Keratinocyte (primary cell): Measurements from ENCODE around the gene WDR12. TPM values are rescaled to one million over a fixed set of nuclear protein-coding genes. Genes with fewer than 3 reads are reported as not detected.

Experiments
- DNase-seq: peaks from one replicate; pipeline ENCODE4 v3.0.0-alpha.2; 2011; ENCODE audit warnings: low read depth, missing footprints, low spot score
- FAIRE-seq: peaks from 2 replicates; lab custom pipeline; 2011; peaks lifted over from hg19 to GRCh38; lab: Jason Lieb, UNC
- H2AFZ ChIP-seq: 2 replicates; pipeline ENCODE4 v1.6.0; 2012; ENCODE audit warnings: low read length, control low read depth, inconsistent platforms; ENCODE audit not compliant: control insufficient read depth
- H3K27ac ChIP-seq: 2 replicates; pipeline ENCODE4 v1.5.1; 2011; ENCODE audit warnings: low read length; ENCODE audit not compliant: control insufficient read depth, insufficient read depth
- H3K27me3 ChIP-seq: 3 replicates; pipeline ENCODE4 v1.6.0; 2011; ENCODE audit warnings: low read length; ENCODE audit not compliant: control insufficient read depth, insufficient read depth; ENCODE audit errors: extremely low read depth
- H3K36me3 ChIP-seq, 2 experiments: 2 replicates in 1 of 2; 3 replicates in 1 of 2; pipeline ENCODE4 v1.5.1; 2011; ENCODE audit warnings: low read length in 2 of 2, mild to moderate bottlenecking in 1 of 2; ENCODE audit not compliant: control insufficient read depth in 2 of 2, insufficient read depth in 2 of 2; ENCODE audit errors: extremely low read depth in 1 of 2
- H3K4me1 ChIP-seq: 3 replicates; pipeline ENCODE4 v1.5.1; 2011; ENCODE audit warnings: low read length; ENCODE audit not compliant: control insufficient read depth, insufficient read depth; ENCODE audit errors: extremely low read depth
- H3K4me2 ChIP-seq: 3 replicates; pipeline ENCODE4 v1.6.0; 2011; ENCODE audit warnings: low read depth, low read length; ENCODE audit not compliant: control insufficient read depth, insufficient read depth; ENCODE audit errors: extremely low read depth
- H3K4me3 ChIP-seq, 3 experiments: fragments of 200-600 bp in 1 of 3; sonication (generic) in 1 of 3; 2 replicates in 2 of 3; 3 replicates in 1 of 3; pipeline ENCODE4 v1.5.1; 2011 to 2016; ENCODE audit warnings: low read length in 3 of 3, mild to moderate bottlenecking in 3 of 3, control low read depth in 2 of 3, inconsistent platforms in 1 of 3, low read depth in 1 of 3, mixed read lengths in 1 of 3, mixed run types in 1 of 3, moderate library complexity in 1 of 3; ENCODE audit not compliant: control insufficient read depth in 2 of 3, insufficient read depth in 2 of 3; ENCODE audit errors: extremely low read depth in 1 of 3
- H3K79me2 ChIP-seq: 2 replicates; pipeline ENCODE4 v1.6.0; 2012; ENCODE audit warnings: low read length; ENCODE audit not compliant: control insufficient read depth, insufficient read depth
- H3K9ac ChIP-seq: 3 replicates; pipeline ENCODE4 v1.6.0; 2011; ENCODE audit warnings: low read length; ENCODE audit not compliant: control insufficient read depth, insufficient read depth; ENCODE audit errors: extremely low read depth
- H3K9me1 ChIP-seq: 3 replicates; pipeline ENCODE4 v1.6.0; 2011; ENCODE audit warnings: low read length; ENCODE audit not compliant: control insufficient read depth, insufficient read depth; ENCODE audit errors: extremely low read depth
- H3K9me3 ChIP-seq: 2 replicates; pipeline ENCODE4 v1.5.1; 2012; ENCODE audit warnings: low read depth, low read length; ENCODE audit not compliant: control insufficient read depth
- H4K20me1 ChIP-seq: 3 replicates; pipeline ENCODE4 v1.6.0; 2011; ENCODE audit warnings: low read length; ENCODE audit not compliant: control insufficient read depth, insufficient read depth; ENCODE audit errors: extremely low read depth
- EZH2 ChIP-seq: IDR thresholded peaks from one replicate; pipeline ENCODE4 v1.6.1; 2012; ENCODE audit warnings: inconsistent platforms, mild to moderate bottlenecking, low read length, moderate library complexity
- dilution Hi-C: fragments of 300-500 bp; cut with MboI; formaldehyde crosslinking; loops from one replicate; pipeline ENCODE4 v1.7.0; 2020; ENCODE audit warnings: low sequenced_read_pairs; ENCODE audit not compliant: extremely low pct_ligation_motif_present
- polyA plus RNA-seq, 5 experiments: library from polyadenylated mRNA; depleted of rRNA in 3 of 5; stranded (reverse) in 3 of 5; stranded (forward) in 1 of 5; unstranded in 1 of 5; fragments of >200 nt; gene quantifications; 1 replicate in 1 of 5; 2 replicates in 3 of 5; 3 replicates in 1 of 5; pipeline versions ENCODE4 v1.2.1 to v1.2.3, GENCODE V29; 2011 to 2012; ENCODE audit warnings: missing spikeins in 2 of 5, low read depth in 1 of 5, low replicate concordance in 1 of 5
- TF ChIP-seq, protein P1 (sequence below), 3 experiments: IDR thresholded peaks in 1 of 3; conservative IDR thresholded peaks in 1 of 3; optimal IDR thresholded peaks in 1 of 3; 2 replicates in 2 of 3; 3 replicates in 1 of 3; pipeline versions ENCODE3 to v1.5.1; 2011; ENCODE audit warnings: low read length in 3 of 3, mild to moderate bottlenecking in 3 of 3, moderate library complexity in 2 of 3, control low read depth in 1 of 3, inconsistent platforms in 1 of 3; ENCODE audit not compliant: insufficient read depth in 2 of 3; ENCODE audit errors: extremely low read depth in 1 of 3

WDR12 gene
- polyA plus RNA-seq, 1 donor (not counting 4 experiments of a cell fraction or from before 2014, with no cell fraction given): 109 TPM

DNA sequence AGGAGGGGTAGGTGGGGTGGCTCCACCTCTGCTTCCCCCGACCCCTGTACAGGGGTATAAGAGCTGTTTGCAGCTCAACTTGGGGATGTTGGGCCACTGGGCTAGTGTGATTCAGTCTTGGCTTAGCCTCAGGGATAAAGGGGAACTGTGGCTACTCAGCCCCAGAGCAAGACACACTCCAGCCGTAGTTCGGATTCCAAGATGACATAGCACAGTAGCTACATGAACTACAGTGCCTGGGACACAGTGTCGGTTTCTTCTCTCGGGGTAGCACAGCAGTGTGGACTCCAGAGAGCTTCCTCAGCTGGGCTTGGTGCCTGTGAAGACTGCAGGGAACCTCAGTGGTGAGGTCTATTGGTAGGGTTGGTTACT lies 21.7 kb upstream of the WDR12 start:
- H3K79me2 ChIP-seq: no peaks in the 10 kb centered on the region
- no peaks in the 10 kb centered on the region for H3K27me3 ChIP-seq
- H3K36me3 ChIP-seq: no peaks in the 10 kb centered on the region
- no peaks in the 10 kb centered on the region for H3K9me1 ChIP-seq
- no peak overlapping the region for H3K4me3 ChIP-seq
- dilution Hi-C loops: no loop called here
- peaks cover 14% of the 10 kb centered on the region for H3K4me1 ChIP-seq
- DNase-seq (no peak), FAIRE-seq (no peak)
- H3K9ac ChIP-seq: no peak overlapping the region
- peak overlapping the region; percentile 2 for H3K4me2 ChIP-seq
- no peaks in the 10 kb centered on the region for H4K20me1 ChIP-seq
- TF ChIP-seq, protein P1, sequence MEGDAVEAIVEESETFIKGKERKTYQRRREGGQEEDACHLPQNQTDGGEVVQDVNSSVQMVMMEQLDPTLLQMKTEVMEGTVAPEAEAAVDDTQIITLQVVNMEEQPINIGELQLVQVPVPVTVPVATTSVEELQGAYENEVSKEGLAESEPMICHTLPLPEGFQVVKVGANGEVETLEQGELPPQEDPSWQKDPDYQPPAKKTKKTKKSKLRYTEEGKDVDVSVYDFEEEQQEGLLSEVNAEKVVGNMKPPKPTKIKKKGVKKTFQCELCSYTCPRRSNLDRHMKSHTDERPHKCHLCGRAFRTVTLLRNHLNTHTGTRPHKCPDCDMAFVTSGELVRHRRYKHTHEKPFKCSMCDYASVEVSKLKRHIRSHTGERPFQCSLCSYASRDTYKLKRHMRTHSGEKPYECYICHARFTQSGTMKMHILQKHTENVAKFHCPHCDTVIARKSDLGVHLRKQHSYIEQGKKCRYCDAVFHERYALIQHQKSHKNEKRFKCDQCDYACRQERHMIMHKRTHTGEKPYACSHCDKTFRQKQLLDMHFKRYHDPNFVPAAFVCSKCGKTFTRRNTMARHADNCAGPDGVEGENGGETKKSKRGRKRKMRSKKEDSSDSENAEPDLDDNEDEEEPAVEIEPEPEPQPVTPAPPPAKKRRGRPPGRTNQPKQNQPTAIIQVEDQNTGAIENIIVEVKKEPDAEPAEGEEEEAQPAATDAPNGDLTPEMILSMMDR (optimal IDR thresholded peaks at IDR 0.05 in 1 of 3, IDR thresholded peaks at IDR 0.05 in 1 of 3, conservative IDR thresholded peaks at IDR 0.05 in 1 of 3; ENCODE audit: extremely low read depth in 1 of 3, insufficient read depth in 2 of 3, low read length in 3 of 3): no peak
- no peak for TF ChIP-seq EZH2
- H2AFZ ChIP-seq: peak overlapping the region; percentile 6
- H3K27ac ChIP-seq: peak overlapping the region; percentile 15
- H3K9me3 ChIP-seq: no peaks in the 10 kb centered on the region

DNA sequence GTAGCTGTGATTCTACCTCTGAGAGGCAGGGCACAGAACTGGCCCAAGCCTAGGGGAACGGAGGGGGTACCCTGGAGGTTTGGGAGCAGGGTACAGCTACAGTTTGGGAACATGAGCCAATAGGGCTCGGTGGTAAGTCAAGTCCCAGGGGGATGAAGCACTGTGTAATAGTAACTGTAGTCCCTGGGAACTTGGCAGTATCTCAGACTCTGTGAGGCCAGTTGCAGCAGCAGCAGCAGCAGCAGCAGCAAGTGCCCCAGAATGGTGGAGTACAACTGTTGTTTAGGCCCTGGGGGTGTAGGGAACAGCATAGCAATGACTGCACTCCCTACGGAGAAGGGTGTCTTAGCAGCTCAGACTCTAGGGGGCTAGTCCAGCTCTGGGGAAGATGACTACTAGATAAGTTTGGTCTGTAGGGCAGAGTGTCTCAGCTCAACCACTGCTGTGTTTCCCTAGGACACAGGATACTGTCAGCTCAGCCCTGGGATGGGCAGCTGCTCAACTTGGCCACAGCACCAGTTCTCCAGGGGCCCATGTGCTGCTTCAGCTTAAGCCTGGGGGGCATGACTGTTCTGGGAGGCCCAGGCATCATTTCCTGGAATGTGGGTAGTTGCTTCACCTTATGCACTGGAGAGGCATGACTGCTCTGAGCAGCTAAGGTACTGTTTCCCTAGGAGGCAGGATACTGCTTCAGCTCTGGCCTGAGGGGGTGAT lies 21.1 kb upstream of the WDR12 start:
- H2AFZ ChIP-seq: peak overlapping the region; percentile 6
- dilution Hi-C loops: no loop called here
- no peaks in the 10 kb centered on the region for H3K9me3 ChIP-seq
- H3K9ac ChIP-seq: peak overlapping the region; percentile 1
- no peak overlapping the region for H3K4me3 ChIP-seq
- FAIRE-seq (peak; percentile 71), DNase-seq (no peak)
- H3K79me2 ChIP-seq: no peaks in the 10 kb centered on the region
- H3K36me3 ChIP-seq: no peaks in the 10 kb centered on the region
- no peaks in the 10 kb centered on the region for H3K27me3 ChIP-seq
- H3K4me1 ChIP-seq: peaks cover 14% of the 10 kb centered on the region
- no peaks in the 10 kb centered on the region for H4K20me1 ChIP-seq
- no peaks in the 10 kb centered on the region for H3K9me1 ChIP-seq
- H3K4me2 ChIP-seq: peak overlapping the region; percentile 2
- TF ChIP-seq, protein P1 (optimal IDR thresholded peaks at IDR 0.05 in 1 of 3, IDR thresholded peaks at IDR 0.05 in 1 of 3, conservative IDR thresholded peaks at IDR 0.05 in 1 of 3; ENCODE audit: extremely low read depth in 1 of 3, insufficient read depth in 2 of 3, low read length in 3 of 3): no peak
- TF ChIP-seq EZH2: no peak
- peak overlapping the region; percentile 15 for H3K27ac ChIP-seq
